ENCODE data around the gene MED12L.
"Not testable (repeated sequence)": the region's sequence is repeated elsewhere in the genome, so short reads cannot be mapped to it uniquely, and the experiment has no call there.

The MED12L gene

GRCh38 chr3:151214459-151214858, 129.0 kb downstream of the MED12L start:
- no peak for DNase-seq (ENCODE audit: low read depth)

- DNase-seq (ENCODE audit: low read depth): no peak
These were observed 131.5 kb downstream of the MED12L start for GRCh38 chr3:151216641-151217607.

GRCh38 chr3:151218136-151218535, 132.7 kb downstream of the MED12L start:
- DNase-seq (ENCODE audit: low read depth): no peak

- no peak for DNase-seq (ENCODE audit: low read depth)
These were observed 133.6 kb downstream of the MED12L start for GRCh38 chr3:151219056-151219455.

- no peak for DNase-seq (ENCODE audit: low read depth)
These were observed 138.9 kb downstream of the MED12L start for GRCh38 chr3:151224268-151224866.

- DNase-seq (ENCODE audit: low read depth): no peak
These were observed 139.8 kb downstream of the MED12L start for GRCh38 chr3:151225040-151225975.

- DNase-seq (ENCODE audit: low read depth): no peak
These were observed 140.7 kb downstream of the MED12L start for GRCh38 chr3:151226088-151226563.

GRCh38 chr3:151226825-151227224, 141.4 kb downstream of the MED12L start:
- DNase-seq (ENCODE audit: low read depth): no peak

GRCh38 chr3:151227266-151227806, 141.9 kb downstream of the MED12L start:
- no peak for DNase-seq (ENCODE audit: low read depth)

GRCh38 chr3:151227807-151228665, 142.6 kb downstream of the MED12L start:
- peak; percentile 64 for DNase-seq (ENCODE audit: low read depth)

GRCh38 chr3:151228666-151229040, 143.2 kb downstream of the MED12L start:
- DNase-seq (ENCODE audit: low read depth): no peak

- no peak for DNase-seq (ENCODE audit: low read depth)
These were observed 145.2 kb downstream of the MED12L start for GRCh38 chr3:151230646-151231045.

- not testable (repeated sequence) for DNase-seq (ENCODE audit: low read depth)
These were observed 146.9 kb downstream of the MED12L start for GRCh38 chr3:151232403-151232802.

GRCh38 chr3:151232991-151233390, 147.5 kb downstream of the MED12L start:
- no peak for DNase-seq (ENCODE audit: low read depth)

- no peak for DNase-seq (ENCODE audit: low read depth)
These were observed 149.4 kb downstream of the MED12L start for GRCh38 chr3:151234825-151235224.

- DNase-seq (ENCODE audit: low read depth): no peak
These were observed 150.9 kb downstream of the MED12L start for GRCh38 chr3:151236316-151236715.

- DNase-seq (ENCODE audit: low read depth): no peak
These were observed 151.3 kb downstream of the MED12L start for GRCh38 chr3:151236736-151237135.

GRCh38 chr3:151242006-151242405, 156.5 kb downstream of the MED12L start:
- not testable (repeated sequence) for DNase-seq (ENCODE audit: low read depth)

- no peak for DNase-seq (ENCODE audit: low read depth)
These were observed 163.4 kb downstream of the MED12L start for GRCh38 chr3:151248772-151249337.

- no peak for DNase-seq (ENCODE audit: low read depth)
These were observed 171.3 kb downstream of the MED12L start for GRCh38 chr3:151256749-151257148.

Data from activated T-helper 9 cell treated with anti-CD3 and anti-CD28 coated beads, Interleukin-2, amount 50 U/mL, for 16 hours (primary cell).